Left lung (tissue), 10 donors: Measurements from ENCODE around the gene CMPK1. TPM values are rescaled to one million over a fixed set of nuclear protein-coding genes. Genes with fewer than 3 reads are reported as not detected.

ENCODE experiments used
- ATAC-seq: fragments of 200-7000 bp; cut with Tn5 transposase; one replicate; pipeline ENCODE4 v1.9.1; 2020; ENCODE audit warnings: moderate library complexity
- DNase-seq, 4 donors: peaks; one replicate each; pipeline ENCODE4 v3.0.0-alpha.2; 2013 to 2020
- H3K27ac ChIP-seq, 2 donors: fragments of 200-600 bp; sonication (generic) in 1 of 2; one replicate each; pipeline versions ENCODE4 v1.5.0 to v1.8.0; 2020 to 2021
- H3K27me3 ChIP-seq, 2 donors: fragments of 200-600 bp; sonication (generic) in 1 of 2; one replicate each; pipeline versions ENCODE4 v1.5.0 to v1.8.0; 2020 to 2021
- H3K36me3 ChIP-seq, 2 donors: fragments of 200-600 bp; sonication (generic) in 1 of 2; one replicate each; pipeline versions ENCODE4 v1.5.0 to v1.8.0; 2020 to 2021
- H3K4me1 ChIP-seq, 2 donors: fragments of 200-600 bp; one replicate each; pipeline ENCODE4 v1.8.0; 2021
- H3K4me3 ChIP-seq, 2 donors: fragments of 200-600 bp; sonication (generic) in 1 of 2; one replicate each; pipeline versions ENCODE4 v1.5.0 to v1.8.0; 2020 to 2021; ENCODE audit warnings: mild to moderate bottlenecking in 1 of 2
- H3K9me3 ChIP-seq, 2 donors: fragments of 200-600 bp; sonication (generic) in 1 of 2; one replicate each; pipeline versions ENCODE4 v1.5.0 to v1.8.0; 2020 to 2021
- intact Hi-C, 2 donors: fragments of 100-400 bp; cut with DNase I; formaldehyde crosslinking; loops; one replicate each; pipeline versions ENCODE4 v1.11.2 to v1.14.2; 2022
- polyA plus RNA-seq, 6 donors: library from polyadenylated mRNA; unstranded; fragments of 120-200 nt; gene quantifications; one replicate each; pipeline ENCODE4 v1.2.1, GENCODE V29; 2013; ENCODE audit not compliant: insufficient read length in 6 of 6
- total RNA-seq, 2 donors: library from RNA; stranded (reverse); fragmentation: NEBNext Ultra II Directional; extraction: Animal tissue kit (Norgen Biotek cat#: 25700); gene quantifications; one replicate each; pipeline ENCODE4 v1.2.1, GENCODE V29; 2021
- TF ChIP-seq, protein P1 (sequence below), 2 donors: fragments of 200-600 bp; sonication (generic) in 1 of 2; IDR thresholded peaks; one replicate each; pipeline versions ENCODE4 v1.5.0 to v1.8.0; 2021; ENCODE audit warnings: antibody characterized with exemption in 2 of 2
- donor health status: DM: no; HTN: yes; CAD: no.
- donor health status: DM: no; HTN: no; CAD: no.

CMPK1 gene
- total and polyA plus RNA-seq, 8 donors: 76.2 to 128 (median 94.6) TPM

- no peak overlapping the region for H3K27ac ChIP-seq
- intact Hi-C loops: no loop called here
- H3K36me3 ChIP-seq: no peaks in the 10 kb centered on the region
- no peak overlapping the region for H3K4me3 ChIP-seq
- no peaks in the 10 kb centered on the region for H3K9me3 ChIP-seq
- DNase-seq: no peak
- peaks cover 0 to 29% of the 10 kb centered on the region in 2 donors for H3K27me3 ChIP-seq
- H3K4me1 ChIP-seq: no peaks in the 10 kb centered on the region
- no peak for ATAC-seq
- TF ChIP-seq, protein P1, sequence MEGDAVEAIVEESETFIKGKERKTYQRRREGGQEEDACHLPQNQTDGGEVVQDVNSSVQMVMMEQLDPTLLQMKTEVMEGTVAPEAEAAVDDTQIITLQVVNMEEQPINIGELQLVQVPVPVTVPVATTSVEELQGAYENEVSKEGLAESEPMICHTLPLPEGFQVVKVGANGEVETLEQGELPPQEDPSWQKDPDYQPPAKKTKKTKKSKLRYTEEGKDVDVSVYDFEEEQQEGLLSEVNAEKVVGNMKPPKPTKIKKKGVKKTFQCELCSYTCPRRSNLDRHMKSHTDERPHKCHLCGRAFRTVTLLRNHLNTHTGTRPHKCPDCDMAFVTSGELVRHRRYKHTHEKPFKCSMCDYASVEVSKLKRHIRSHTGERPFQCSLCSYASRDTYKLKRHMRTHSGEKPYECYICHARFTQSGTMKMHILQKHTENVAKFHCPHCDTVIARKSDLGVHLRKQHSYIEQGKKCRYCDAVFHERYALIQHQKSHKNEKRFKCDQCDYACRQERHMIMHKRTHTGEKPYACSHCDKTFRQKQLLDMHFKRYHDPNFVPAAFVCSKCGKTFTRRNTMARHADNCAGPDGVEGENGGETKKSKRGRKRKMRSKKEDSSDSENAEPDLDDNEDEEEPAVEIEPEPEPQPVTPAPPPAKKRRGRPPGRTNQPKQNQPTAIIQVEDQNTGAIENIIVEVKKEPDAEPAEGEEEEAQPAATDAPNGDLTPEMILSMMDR (IDR thresholded peaks at IDR 0.05): no peak
These were observed 69.0 kb downstream of the CMPK1 start for GRCh38 chr1:47402591-47402990.

- DNase-seq (no peak), ATAC-seq (no peak)
- TF ChIP-seq, protein P1 (IDR thresholded peaks at IDR 0.05): no peak
- Histone ChIP-seq H3K27me3 (peaks cover 0 to 29% of the 10 kb centered on the region in 2 donors), H3K4me1 (no peaks in the 10 kb centered on the region), H3K27ac (no peak overlapping the region), H3K9me3 (no peaks in the 10 kb centered on the region), H3K36me3 (no peaks in the 10 kb centered on the region), H3K4me3 (no peak overlapping the region)
- intact Hi-C loops: no loop called here
These were observed 69.8 kb downstream of the CMPK1 start for GRCh38 chr1:47403321-47403910.

DNA sequence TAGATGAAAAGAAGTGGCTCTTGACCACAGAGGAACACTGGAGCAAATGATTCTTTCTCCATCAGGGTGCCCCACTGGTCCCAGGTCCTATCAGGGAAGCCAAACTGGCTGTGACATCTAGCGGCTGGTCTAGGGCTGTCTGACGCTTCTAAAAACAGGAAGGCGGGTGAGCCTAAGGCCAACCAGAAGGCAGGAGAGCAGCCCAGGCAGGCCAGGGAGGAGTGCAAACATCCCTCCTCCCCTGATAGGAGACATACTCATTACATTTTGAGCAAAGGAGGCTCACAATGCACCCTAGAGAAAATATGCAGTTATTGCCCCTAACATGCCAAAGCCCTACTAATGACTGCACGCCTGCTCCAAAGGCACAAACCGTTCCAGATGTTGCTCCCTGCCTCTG, 72.1 kb downstream of the CMPK1 start:
- TF ChIP-seq, protein P1 (IDR thresholded peaks at IDR 0.05): no peak
- peak; percentile 22 for ATAC-seq
- H3K4me3 ChIP-seq: no peak overlapping the region
- DNase-seq: peak in 1 of 4 donors; percentile 68
- H3K27ac ChIP-seq: no peak overlapping the region
- intact Hi-C loops: no loop called here
- no peaks in the 10 kb centered on the region for H3K4me1 ChIP-seq
- peaks cover 0 to 19% of the 10 kb centered on the region in 2 donors for H3K27me3 ChIP-seq
- H3K36me3 ChIP-seq: no peaks in the 10 kb centered on the region
- no peaks in the 10 kb centered on the region for H3K9me3 ChIP-seq

DNA sequence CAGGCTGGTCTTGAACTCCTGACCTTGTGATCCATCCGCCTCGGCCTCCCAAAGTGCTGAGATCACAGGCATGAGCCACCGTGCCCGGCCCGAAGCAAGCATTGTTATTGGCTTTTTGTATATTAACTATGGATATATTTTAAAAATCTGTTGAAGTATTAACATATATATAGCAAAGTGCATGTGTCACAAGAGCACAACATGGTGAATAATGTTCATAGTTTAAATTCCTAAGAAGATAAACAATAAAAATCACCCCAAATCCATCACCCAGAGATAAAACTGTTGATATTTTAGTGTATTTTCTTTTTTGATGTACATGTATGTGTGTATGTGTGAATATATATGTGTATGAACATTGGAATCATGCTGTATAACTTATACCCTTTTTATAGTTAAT, 73.4 kb downstream of the CMPK1 start:
- DNase-seq (no peak), ATAC-seq (no peak)
- H3K4me3 ChIP-seq: no peak overlapping the region
- no peaks in the 10 kb centered on the region for H3K9me3 ChIP-seq
- peaks cover 0 to 19% of the 10 kb centered on the region in 2 donors for H3K27me3 ChIP-seq
- TF ChIP-seq, protein P1 (IDR thresholded peaks at IDR 0.05): no peak
- H3K27ac ChIP-seq: no peak overlapping the region
- no peaks in the 10 kb centered on the region for H3K36me3 ChIP-seq
- no peaks in the 10 kb centered on the region for H3K4me1 ChIP-seq
- intact Hi-C loops: no loop called here

GRCh38 chr1:47407481-47407880, 73.9 kb downstream of the CMPK1 start:
- H3K36me3 ChIP-seq: no peaks in the 10 kb centered on the region
- H3K4me3 ChIP-seq: no peak overlapping the region
- peaks cover 0 to 19% of the 10 kb centered on the region in 2 donors for H3K27me3 ChIP-seq
- no peaks in the 10 kb centered on the region for H3K9me3 ChIP-seq
- TF ChIP-seq, protein P1 (IDR thresholded peaks at IDR 0.05): no peak
- intact Hi-C loops: no loop called here
- no peak for DNase-seq
- H3K27ac ChIP-seq: no peak overlapping the region
- ATAC-seq: no peak
- no peaks in the 10 kb centered on the region for H3K4me1 ChIP-seq
